Activated gamma-delta T cell treated with Interleukin-2 at 50 U/mL for 16 hours (primary cell): Measurements from ENCODE around the gene BABAM1.
A peak's percentile ranks its signal among the peaks of the same experiment; 100 is the strongest.

Experiments
- DNase-seq: peaks from one replicate; pipeline ENCODE4 v3.0.0-alpha.2; 2020

Gene BABAM1

GRCh38 chr19:17324357-17325114 lies 57.3 kb downstream of the BABAM1 start:
- DNase-seq, result no peak

- no peak for DNase-seq
Measured at GRCh38 chr19:17325133-17325532, 57.9 kb downstream of the BABAM1 start.

GRCh38 chr19:17325881-17326594 lies 58.8 kb downstream of the BABAM1 start:
- no peak for DNase-seq

- DNase-seq, result no peak
Measured at GRCh38 chr19:17326595-17326966, 59.3 kb downstream of the BABAM1 start.

DNA sequence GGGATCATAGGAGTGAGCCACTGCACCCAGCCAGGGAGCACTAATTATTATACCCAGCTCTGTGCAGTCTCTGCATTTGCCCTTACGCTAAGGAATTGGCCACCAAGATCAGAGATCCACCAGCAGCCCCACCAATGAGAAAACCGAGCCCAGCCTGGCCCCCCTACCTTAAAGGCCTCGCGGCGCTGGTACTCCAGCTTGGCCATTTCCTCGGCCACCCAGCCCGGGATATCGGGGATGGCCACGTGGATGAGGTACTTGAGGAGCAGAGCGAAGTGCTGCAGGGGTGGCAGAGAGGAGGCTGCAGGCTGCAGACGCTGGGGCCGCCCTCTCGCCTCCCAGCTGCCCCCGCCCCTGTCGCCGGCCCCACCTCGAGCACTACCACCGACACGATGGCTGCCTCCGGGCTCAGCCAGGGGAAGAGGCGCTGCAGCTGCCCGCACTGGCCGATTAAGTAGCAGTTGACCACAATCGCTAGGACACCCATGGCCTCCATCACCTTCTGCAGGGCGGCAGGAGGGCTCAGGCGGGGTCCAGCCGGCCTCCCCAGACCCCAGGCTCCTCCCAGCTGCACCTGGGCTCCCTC lies 59.9 kb downstream of the BABAM1 start:
- no peak for DNase-seq

GRCh38 chr19:17327654-17328516 lies 60.6 kb downstream of the BABAM1 start:
- DNase-seq, result peak; percentile 44
